Dermis microvascular lymphatic vessel endothelial cell (primary cell): ENCODE measurements around the gene NKD2. TPM values are rescaled to one million over a fixed set of nuclear protein-coding genes. Genes with fewer than 3 reads are reported as not detected.
"Not testable (repeated sequence)": the region's sequence is repeated elsewhere in the genome, so short reads cannot be mapped to it uniquely, and the experiment has no call there.

ENCODE experiments used
- DNase-seq, 2 donors: peaks; one replicate each; pipeline versions ENCODE4 v3.0.0 to v3.0.0-alpha.2; 2010; ENCODE audit warnings: low read depth in 2 of 2
- total RNA-seq: library from RNA; depleted of rRNA; stranded (reverse); fragments of >200 nt; gene quantifications from 2 replicates; pipeline ENCODE4 v1.2.1, GENCODE V29; 2014

NKD2 gene
- total RNA-seq, 1 donor from 2014 or later, result 0.13 TPM

DNA sequence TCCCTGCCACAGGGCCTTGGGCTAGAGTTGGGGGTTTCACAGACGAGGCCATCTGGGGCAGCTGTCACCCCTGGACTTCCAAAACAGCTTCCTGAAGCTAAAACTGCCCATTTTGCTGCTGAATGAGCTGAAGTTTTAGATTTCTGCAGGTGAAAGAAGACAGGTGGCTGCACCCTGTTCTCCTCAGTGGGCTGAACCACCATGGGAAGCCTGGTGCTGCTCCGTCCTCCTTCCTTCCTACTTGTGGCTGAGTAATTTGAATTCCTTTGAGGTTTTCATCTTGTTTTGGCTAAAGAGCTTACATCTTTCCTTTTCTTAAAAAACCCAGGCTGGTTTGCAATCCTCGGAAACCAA, 5.3 kb downstream of the NKD2 start:
- no peak for DNase-seq

DNA sequence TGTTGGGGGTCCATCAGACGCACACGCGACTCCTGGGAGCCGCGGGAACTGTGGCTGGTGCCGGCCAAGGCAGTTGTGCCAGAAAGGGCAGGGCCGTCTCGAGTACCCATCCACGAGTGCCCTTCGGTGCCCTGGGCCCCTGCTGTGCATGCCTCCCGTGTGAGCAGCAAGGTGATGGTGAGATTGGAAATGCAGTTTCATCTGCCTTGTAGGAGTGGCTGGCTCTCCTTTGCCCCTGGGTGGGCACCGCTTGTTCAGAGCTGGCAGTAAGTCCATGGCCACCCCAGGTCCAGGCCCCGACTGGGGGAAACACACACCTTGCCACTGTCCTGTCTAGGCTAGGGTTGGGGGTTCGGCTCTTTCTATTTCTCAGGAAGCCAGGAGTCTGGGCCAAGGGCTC, 5.7 kb downstream of the NKD2 start:
- DNase-seq, result no peak

DNA sequence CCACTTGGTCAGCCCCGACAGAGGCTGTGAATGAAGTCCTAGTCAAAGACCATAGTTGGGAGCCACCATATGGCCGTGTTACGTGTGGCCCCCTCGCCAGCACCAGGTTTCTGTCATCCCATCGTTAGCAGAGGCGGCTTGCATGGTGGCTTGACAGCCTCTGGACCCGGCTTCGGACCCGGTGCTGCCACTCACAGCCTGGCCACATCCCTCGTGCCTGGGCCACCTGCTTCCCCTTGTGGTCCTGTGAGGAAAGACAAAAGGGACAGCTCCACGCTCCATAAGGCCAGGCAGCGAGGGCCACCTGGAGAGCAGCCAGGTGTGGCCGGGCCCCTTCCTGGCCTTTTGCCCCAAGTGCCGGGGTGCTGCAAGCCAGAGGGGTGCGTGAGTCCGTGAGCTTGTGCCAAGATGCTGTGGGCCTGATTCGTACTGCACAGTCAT, 6.2 kb downstream of the NKD2 start:
- DNase-seq, result no peak

DNA sequence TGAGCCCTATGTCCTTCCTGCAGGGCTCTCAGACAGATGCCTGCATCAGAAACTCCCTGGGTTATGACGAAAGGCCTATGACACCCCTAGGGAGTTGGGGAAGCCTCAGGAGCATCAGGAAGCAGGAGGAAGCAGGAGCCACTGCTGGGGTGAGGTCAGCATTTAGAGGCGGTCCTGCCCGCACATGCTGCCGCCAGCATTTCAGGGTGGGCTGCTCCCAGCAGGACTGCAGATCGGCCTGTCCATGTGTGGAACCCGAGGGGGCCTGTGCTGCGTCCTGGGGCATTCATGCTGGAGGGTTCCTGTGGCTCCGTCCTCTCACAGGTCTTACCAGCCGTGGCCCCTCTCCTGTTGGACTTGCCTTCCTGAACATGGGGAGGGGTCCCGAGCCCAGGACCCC, 6.9 kb downstream of the NKD2 start:
- no peak for DNase-seq

DNA sequence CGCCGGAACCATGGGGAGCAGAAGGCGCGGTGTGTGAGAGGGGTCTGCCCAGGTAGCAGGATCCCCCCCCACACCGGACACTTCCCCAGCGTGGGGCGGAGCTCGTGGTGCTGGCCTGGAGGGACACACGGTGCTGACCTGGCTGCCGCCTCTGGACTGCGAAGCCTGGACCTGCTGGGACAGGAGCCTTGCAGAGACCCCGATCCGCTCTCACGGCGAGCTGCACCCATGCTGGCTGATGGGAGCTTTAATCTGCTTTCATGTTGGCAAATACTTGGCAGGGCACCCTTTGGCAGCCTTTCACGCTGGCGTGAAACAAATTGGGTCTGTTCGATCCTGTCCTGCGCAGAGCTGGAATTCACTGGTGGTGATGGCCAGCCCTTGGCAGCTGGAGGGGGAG, 7.4 kb downstream of the NKD2 start:
- DNase-seq, result no peak

DNA sequence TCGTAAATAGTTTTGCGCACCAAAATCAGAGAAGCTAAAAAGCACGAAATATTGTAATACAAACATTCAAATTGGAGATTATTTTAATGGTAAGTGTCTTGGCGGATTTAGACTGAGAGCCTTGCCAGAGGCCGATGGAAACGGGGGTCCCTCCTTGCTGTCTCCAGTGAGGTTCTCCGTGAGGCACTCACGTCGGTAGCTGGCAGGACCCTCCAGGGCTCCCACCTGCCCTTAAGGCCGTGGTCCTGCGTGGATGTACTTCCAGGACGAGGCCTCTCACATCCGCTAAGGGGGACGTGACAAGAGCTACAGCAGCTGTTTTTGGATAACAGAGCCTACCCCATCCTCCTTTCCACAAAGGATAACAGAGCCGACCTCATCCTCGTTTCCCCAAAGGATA, 7.9 kb downstream of the NKD2 start:
- DNase-seq, result no peak

DNA sequence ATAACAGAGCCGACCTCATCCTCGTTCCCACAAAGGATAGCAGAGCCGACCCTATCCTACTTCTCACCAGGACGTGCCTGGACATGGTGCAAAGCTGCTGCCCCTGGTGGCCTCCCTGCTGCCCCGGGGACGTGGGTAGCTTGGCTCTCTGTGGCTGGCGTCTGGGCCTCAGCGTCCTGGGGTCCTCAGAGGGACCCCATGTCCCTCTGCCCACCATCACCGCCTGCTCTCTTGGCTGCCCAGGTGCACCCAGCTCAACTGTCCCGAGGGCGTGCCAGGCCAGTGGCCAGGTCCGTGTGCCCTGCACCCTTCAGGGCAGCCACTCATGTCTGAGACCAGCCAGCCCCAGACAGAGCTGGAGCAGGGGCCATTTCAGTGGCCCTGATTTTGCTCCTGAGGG, 8.5 kb downstream of the NKD2 start:
- DNase-seq, result no peak

DNA sequence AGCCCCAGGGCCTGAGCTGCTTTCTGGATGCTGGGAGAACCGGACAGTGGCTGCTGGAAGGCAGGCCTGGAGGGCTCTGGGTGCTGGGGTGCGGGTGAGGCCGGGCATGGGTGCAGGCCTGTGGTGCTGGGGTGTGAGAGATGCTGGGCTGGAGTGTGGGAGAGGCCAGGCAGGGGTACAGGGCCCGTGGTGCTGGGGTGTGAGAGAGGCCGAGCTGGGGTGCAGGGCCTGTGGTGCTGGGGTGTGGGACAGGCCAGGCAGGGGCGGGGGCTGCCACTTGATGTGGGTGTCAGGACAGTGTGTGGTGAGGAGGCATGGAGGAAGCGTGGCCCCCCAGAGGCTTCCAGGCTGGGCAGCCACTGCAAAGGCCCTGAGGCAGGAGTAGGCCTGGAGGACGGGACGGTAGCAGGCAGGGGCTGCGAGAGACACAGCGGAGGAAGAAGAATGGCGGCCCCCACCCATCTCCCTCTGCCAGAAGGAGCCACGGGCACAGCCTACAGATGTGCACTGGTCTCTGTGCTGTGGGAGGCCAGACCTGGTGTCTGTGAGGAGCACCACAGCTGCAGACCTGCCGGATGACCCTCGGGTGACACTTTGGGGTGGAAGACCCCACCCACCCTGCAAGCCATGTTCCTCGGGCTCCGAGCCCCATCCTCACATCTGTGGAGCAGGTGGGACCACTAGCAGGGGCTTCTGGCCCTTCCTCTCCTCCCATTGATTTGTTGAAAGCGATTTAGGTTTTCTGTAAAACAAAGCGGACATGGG, 9.3 kb downstream of the NKD2 start:
- DNase-seq, result no peak

DNA sequence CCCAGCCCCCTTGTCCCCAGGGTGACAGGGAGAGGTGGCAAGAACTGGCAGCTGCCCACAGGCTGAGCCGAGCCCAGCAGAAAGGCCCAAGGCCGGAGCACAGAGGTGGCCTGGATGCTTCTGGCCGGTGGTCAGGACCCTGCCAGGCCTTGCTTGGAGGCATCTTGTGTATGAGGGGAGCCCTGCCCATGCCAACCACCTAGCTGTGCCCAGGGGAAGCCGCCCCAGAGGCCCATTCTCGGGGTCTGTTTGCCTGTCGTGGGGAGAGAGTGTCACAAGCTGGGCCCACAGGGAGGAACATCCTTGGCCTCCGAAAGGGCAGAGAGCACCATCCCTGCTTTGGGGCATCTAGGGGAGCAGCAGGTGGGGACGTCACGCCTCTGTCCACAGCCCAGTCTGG, 10.0 kb downstream of the NKD2 start:
- DNase-seq, result no peak

DNA sequence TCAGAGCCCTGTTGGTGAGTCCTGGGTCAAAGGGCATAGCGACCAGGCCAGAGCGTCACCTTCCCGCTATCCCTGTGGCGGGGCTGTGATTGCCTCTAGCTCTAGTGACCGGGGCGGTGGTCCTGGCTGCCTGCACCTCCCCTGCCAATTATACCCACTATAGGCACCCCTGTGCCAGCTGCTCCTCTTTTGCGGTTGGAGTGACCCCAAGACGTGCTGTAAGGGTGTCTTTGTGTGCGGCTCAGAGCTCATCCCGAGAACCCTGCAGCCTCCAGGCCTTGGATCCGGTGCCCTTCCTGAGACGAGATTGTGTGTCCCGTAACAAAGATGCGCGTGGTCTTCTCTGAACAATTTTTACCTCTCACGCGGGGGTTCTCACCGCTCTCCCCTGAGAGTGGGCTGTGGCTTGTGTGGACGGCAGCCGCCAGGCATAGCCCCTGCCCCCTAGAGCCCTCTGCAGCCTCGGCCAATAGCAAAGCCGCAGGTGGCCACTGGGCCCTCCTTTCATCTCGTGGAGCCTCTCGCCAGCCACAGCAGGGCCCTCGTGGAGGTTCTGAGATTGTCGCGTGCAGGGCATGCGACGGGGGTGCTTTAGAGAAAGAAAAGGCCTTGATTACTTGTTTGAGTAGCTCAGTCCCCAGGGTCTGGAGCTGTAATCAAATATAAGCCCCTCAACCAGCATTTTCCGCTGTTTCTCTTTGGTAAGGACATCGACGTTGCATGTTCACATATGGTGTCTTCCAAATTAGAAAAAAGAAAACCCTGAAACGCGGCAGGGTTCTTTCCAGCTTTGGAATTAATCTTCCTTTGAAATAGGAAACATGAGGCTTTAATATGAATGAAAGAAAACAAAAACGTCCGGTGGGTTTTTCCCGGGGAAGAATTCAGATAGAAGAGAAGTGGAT, 10.7 kb downstream of the NKD2 start:
- DNase-seq, result no peak

DNA sequence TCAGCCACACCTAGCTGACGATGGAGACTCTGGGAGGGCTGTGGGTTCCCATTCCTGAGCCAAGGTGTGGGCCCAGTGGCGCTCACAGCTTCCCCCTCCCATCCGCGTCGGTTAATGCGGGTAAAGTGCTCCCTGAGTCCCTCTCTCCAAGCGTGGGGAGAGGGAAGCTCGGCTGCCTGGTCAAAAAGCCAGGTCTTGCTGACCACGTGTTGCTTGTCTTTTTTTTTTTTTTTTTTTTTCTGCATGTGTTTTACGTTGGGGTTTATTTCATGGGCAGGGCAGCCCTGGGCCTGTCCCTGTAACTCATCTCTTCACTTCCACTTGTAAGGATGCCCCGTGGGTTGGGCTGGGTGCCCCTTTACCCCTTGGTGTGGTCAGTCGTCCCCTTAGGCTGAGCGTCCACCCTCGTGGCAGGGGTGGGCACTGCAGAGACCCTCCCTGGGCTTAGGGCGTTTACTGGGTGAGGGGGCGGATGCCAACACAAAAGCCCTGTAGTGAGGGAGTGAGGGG, 11.9 kb downstream of the NKD2 start:
- no peak for DNase-seq

DNA sequence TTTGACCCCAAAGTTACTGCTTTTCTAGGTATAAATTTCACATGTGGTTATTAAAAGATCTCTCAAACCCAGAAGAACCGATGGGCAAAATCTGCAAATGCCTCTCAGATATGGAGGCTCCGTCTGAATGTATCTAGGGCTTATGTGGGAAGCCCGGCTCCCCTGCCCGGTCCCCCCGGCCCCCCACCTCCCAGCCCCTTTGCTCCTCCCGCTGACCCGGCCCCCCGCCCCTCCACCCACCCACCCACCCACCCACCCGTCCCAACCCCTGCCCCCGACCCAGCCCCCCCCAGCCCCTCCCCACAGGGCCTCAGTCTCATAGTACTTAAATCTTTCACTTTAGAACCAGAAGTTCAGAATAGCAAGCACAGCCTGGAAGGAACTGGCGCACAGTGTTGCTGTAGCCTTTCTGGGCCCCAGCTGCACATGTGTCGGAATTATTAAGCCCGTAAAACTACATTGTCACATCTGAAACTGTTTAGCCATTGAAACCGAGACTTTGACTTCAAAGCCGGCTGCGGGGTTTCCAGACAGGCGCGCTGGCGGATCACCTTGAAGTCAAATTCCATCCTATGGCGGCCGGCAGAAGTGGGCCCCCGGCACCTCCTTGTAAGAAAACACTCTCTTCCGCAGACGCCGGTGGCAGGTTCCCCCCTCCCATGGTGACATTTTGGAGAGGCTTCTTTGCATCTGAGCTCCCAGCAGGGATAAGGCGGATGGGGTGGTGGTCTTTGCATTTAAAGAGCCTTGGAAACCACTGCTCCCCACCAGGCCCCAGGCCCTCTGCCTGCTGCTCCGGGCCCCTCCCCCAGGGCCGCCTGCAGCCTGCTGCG, 12.8 kb downstream of the NKD2 start:
- no peak for DNase-seq

DNA sequence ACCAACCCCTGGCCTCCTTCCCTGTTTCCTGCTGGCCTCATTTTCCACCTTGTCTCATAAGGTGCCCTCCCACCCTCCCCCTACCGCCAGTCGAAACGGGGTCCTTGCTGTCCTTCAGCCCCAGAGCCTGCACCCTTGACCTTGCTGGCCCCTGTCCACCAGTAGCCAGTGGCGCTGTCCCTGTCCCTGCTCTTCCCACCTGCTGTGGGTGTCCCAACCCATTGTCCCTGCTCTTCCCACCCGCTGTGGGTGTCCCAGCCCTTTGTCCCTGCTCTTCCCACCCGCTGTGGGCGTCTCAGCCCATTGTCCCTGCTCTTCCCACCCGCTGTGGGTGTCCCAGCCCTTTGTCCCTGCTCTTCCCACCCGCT, 13.4 kb downstream of the NKD2 start:
- DNase-seq, result not testable (repeated sequence)

DNA sequence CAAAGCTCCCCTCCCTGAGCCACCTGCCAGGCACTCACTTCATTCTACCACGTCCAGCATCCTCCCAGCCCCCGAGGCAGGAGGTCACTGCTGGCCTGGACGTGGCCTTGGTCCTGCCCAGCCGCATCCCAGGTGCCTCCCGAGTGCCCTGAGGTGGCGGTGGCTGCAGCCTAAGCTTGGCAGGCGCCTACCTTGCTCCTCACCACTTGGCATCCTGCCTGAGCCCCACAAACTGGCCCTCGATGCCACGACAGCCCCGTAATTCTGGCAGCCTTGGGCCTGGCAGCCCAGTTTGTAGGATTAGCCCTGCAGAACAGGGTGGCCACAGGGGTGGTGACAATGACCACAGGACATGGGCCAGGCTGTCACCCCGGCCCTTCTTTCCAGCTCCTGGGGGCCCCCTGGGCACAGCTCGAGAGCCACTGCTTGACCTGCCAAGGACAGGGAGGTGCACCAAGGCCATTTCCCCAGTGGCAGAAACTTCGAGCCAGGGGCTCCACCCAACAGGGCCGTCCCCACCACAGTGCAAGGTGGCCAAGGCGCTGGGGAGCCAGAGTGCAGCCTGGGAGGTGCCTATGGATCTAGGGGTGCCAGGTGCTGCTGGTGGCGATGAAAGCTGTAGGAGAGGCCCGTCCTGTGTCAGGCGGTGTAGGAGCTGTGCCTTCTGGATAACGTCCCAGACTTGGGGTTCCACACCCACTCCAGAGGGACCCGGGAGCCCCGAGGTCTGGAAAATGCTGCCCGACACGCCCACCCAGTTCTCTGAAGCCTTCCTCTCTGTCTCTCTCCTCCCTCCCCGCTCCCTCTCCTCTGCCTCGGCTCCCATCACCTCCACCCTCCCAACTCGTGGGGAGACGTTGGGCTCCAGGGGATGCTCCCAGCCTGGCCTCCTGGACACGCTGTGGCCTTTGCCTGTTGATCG, 18.4 kb downstream of the NKD2 start:
- no peak for DNase-seq

DNA sequence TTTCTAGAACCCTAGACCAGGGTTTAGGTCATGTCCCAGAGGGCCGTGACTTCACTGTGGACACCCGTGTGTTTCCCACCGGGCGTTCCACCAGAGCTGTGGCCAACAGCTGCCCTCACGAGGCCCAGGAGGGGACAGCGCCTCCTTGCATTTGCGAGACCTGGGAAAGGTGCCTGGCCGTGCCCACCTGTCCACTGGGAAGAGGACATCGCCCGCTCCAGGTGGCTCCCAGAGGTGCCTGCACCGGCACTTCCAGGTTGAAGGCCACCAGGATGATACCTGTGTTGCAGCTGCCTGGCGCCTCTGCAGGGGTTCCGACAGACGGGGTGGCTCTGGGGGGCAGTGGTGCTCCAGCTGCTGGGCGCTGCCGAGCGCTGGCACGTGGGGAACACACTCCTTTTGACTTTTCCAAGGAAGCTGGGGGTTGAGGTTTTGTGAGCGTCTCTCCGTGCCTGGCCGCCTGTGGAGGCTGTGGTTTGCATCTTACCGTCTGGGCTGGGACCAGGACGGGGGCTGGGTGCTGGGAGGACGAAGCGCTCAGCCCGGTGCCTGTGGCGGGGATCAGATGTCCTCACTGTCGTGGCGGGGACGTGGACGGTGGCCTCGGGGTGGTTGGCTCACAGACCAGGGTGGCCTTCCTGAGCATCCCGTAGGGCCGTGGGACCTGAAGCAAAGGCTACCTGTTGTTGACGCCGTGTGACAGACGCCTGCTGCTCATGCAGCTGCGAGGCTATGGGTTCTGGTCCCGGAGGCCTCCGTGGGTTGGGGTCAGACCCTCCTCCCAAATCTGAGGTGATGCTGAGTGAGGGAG, 19.2 kb downstream of the NKD2 start:
- no peak for DNase-seq

DNA sequence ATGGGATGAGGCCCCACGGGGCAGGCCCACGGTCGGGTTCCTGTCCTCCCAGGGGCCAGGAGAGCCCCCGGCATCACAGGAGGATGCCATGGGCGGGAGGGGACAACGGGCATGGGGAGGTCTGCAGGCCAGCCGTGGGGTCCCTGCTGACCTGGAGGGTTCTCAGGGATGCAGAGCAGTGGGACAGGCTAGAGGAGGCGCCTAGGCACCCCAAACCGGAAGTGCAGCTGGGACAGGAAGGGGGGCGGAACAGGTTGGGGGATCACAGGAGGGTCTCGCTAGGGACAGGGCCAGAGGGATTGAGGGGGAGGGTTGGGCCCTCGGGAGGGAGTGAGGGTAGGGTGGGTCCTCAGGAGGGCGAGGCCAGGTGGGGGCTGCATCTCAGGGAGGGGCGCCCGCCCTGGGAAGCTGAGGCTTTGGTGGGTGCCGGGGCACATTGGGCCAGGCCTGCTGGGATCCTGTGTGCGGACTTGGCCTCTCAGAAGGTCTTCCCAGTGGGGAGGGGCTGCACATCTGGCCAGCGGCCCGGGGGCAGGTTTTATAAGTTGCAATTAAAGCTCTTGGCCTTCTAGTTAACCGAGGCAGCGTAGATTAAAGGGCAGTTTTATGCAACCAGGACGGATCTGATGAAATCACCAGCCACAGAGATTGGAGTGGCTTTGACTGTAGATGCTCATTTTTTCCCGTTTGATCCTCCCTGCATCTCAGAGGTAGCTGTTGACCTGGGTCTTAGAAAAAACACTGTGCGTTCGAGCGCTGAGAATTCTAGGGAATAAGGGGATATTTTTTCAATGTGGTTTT, 20.1 kb downstream of the NKD2 start:
- no peak for DNase-seq

DNA sequence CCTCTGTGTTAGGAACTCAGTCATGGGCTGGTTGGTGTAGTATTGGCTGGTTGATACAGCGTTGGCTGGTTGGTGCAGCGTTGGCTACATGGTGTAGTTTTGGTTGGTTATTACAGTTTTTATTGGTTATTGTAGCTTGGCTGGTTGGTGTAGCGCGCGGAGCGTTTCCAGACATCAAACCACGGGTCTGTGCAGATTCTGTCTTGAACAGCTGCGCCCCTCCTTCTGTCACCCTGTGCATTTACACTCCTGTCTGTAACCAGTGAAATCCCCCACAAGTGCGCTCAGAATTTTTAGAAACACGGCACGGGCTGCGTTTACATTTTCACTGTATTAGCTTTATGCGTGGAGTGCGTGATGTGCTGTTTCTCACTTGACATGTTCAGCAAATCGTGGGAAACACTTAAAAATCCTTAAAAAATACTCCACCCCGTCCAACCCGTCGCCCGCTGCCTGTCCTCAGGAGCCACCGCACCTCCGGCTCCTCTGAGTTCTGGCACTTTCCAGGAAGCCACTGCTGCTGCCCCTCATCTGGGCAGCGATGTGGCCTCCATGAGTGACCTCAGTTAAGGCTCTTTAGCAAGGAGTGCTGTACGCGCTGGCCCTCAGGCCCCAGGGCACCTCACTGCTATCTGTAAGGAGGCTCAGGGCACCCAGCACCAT, 20.8 kb downstream of the NKD2 start:
- no peak for DNase-seq

DNA sequence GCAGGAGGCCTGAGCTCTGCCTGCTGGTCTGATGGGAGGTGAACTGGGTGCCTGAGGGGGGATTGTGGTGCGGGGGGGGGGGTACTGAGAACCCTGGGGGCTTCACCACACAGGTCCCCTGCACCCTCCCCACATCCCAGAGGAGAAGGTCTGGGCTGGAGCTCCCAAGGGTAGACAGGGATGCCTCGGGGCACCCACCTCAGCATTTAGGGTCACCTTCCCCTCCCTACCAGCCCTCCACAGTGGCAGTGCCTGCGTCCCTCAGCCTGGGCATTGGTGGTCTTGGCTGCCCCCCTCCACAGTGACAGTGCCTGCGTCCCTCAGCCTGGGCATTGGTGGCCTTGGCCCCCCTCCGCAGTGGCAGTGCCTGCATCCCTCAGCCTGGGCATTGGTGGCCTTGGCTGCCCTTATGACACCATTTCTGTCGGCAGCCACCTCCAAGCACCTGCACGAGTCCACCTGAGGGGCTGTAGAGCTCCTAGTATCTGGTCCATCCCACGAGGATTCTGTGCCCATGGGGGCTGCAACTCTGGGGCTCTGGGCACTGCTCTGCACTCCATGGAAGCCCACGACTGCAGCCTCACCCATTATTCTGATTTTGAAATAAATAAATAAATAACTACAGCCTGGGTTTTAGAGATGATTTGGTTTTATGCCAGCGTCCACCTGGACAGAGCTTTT, 21.5 kb downstream of the NKD2 start:
- DNase-seq, result no peak
